Karpas-422 (cell line): ENCODE measurements around the gene FSIP1. TPM values are rescaled to one million over a fixed set of nuclear protein-coding genes. Genes with fewer than 3 reads are reported as not detected.

Experiments
- DNase-seq: peaks from one replicate; pipeline ENCODE4 v3.0.0-alpha.2; 2015
- H2AFZ ChIP-seq: fragments of 200-600 bp; sonication (generic); 2 replicates; pipeline ENCODE4 v1.6.1; 2014; ENCODE audit warnings: antibody characterized with exemption, low read length, mixed read lengths
- H3K27ac ChIP-seq: fragments of 200-600 bp; sonication (generic); 2 replicates; pipeline ENCODE4 v1.5.1; 2014; ENCODE audit warnings: mild to moderate bottlenecking, low read length, moderate library complexity
- H3K27me3 ChIP-seq: fragments of 200-600 bp; sonication (generic); 2 replicates; pipeline ENCODE4 v1.6.1; 2014; ENCODE audit warnings: low read length, mixed read lengths
- H3K36me3 ChIP-seq: fragments of 200-600 bp; sonication (generic); 2 replicates; pipeline ENCODE4 v1.6.1; 2014; ENCODE audit warnings: low read length, mixed read lengths; ENCODE audit not compliant: insufficient read depth
- H3K4me1 ChIP-seq: fragments of 200-600 bp; sonication (generic); 2 replicates; pipeline ENCODE4 v1.6.1; 2014; ENCODE audit warnings: mild to moderate bottlenecking, low read length, mixed read lengths
- H3K4me2 ChIP-seq: fragments of 200-600 bp; sonication (generic); 2 replicates; pipeline ENCODE4 v1.6.1; 2014; ENCODE audit warnings: low read length, low read depth, mild to moderate bottlenecking; ENCODE audit not compliant: poor library complexity, severe bottlenecking
- H3K4me3 ChIP-seq: fragments of 200-600 bp; sonication (generic); 2 replicates; pipeline ENCODE4 v1.5.1; 2014; ENCODE audit warnings: mild to moderate bottlenecking, antibody characterized with exemption, low read length, mixed read lengths
- H3K79me2 ChIP-seq: fragments of 200-600 bp; sonication (generic); 2 replicates; pipeline ENCODE4 v1.6.1; 2014; ENCODE audit warnings: mild to moderate bottlenecking, low read length, mixed read lengths
- H3K9ac ChIP-seq: fragments of 200-600 bp; sonication (generic); 2 replicates; pipeline ENCODE4 v1.6.0; 2014; ENCODE audit warnings: low read length
- H3K9me2 ChIP-seq: fragments of 200-600 bp; sonication (generic), shearing (Covaris generic); replicated peaks from 2 replicates; pipeline ENCODE4 v1.6.0; 2014; ENCODE audit warnings: mild to moderate bottlenecking, low read length, moderate library complexity; ENCODE audit not compliant: insufficient read depth
- H3K9me3 ChIP-seq: fragments of 300-700, 200-600 bp; sonication (generic); 2 replicates; pipeline ENCODE4 v1.6.1; 2014; ENCODE audit warnings: low read length, mixed read lengths
- H4K20me1 ChIP-seq: fragments of 200-600 bp; sonication (generic); 2 replicates; pipeline ENCODE4 v1.6.1; 2014; ENCODE audit warnings: mild to moderate bottlenecking, antibody characterized with exemption, low read length, low read depth; ENCODE audit not compliant: insufficient read depth
- total RNA-seq: library from RNA; depleted of rRNA; stranded (reverse); fragments of >200 nt; shearing (Covaris generic); gene quantifications from 2 replicates; pipeline ENCODE4 v1.2.3, GENCODE V29; 2014; ENCODE audit warnings: low replicate concordance

Gene FSIP1
- total RNA-seq, 1 experiment from 2014 or later: 0.07 TPM

DNA sequence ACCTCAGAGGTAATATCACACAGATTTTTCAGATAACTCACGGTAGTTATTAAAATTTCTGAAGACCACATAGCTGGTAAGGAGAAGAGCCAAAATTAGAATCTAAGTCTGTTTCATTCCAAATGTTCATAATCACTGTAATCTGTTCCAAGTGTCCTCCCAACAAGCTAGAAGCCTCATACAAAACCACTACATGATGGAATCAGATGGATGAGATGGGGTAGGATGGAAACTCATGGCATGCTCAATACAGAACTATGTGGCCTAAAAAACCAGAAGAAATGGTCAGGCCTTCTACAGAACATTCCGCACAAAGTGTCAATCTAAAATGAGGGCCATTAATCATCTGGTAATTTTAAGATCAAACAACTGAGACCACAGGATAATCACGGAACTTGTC lies 110.0 kb downstream of the FSIP1 start:
- no peaks in the 10 kb centered on the region for H3K9me2 ChIP-seq
- no peaks in the 10 kb centered on the region for H4K20me1 ChIP-seq
- H2AFZ ChIP-seq: no peak overlapping the region
- H3K27ac ChIP-seq: no peak overlapping the region
- H3K79me2 ChIP-seq: no peaks in the 10 kb centered on the region
- H3K4me1 ChIP-seq: no peaks in the 10 kb centered on the region; the same call in 1 of the 2 replicates
- no peak for DNase-seq
- H3K27me3 ChIP-seq: no peaks in the 10 kb centered on the region
- H3K36me3 ChIP-seq: no peaks in the 10 kb centered on the region
- no peaks in the 10 kb centered on the region for H3K9me3 ChIP-seq
- no peak overlapping the region for H3K4me2 ChIP-seq
- H3K4me3 ChIP-seq: no peak overlapping the region
- no peak overlapping the region for H3K9ac ChIP-seq

DNA sequence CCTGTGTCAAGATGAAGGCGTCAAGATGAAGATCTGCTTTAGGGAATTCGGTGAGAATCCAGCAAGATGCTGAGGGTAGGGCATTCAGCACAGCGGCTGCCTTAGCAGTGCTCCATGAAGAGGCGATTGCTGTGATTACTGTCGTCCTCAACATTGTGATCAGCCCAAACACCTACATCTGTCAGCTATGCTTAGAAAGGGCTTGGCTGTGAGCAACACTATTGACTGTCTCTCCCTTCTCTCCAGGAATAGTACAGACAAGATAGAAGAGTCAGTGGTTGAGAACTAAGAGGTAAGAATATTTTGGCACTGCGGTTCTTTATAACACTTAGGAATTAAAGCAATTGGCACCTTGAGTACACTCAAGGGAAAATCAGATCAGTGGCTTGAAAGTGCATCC lies 110.5 kb downstream of the FSIP1 start:
- no peaks in the 10 kb centered on the region; the same call in 1 of the 2 replicates for H3K4me1 ChIP-seq

DNA sequence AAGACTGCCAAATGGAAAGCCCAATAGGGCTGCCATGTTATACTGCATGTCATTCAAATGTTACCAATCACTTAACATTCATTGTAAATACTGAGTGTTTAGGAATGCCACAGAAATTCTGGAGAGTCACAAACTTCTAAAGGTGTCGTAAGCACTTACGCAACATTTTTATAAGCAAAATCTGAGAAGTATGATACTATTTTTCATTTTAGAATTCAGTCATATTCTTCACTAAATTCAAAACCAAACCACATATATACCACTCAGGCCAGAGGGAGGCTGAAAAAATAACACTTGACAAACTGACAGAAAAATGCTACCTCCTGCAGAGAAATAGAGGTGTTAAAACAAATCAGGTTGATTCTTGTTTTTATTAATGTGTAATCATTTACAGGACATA lies 112.0 kb downstream of the FSIP1 start:
- no peaks in the 10 kb centered on the region for H3K9me3 ChIP-seq
- H3K4me3 ChIP-seq: no peak overlapping the region
- no peak overlapping the region for H3K27ac ChIP-seq
- H3K9ac ChIP-seq: no peak overlapping the region
- no peak overlapping the region for H3K4me2 ChIP-seq
- no peaks in the 10 kb centered on the region for H3K36me3 ChIP-seq
- H3K9me2 ChIP-seq: no peaks in the 10 kb centered on the region
- H2AFZ ChIP-seq: no peak overlapping the region
- H4K20me1 ChIP-seq: no peaks in the 10 kb centered on the region
- H3K27me3 ChIP-seq: no peaks in the 10 kb centered on the region
- H3K79me2 ChIP-seq: no peaks in the 10 kb centered on the region
- no peaks in the 10 kb centered on the region; the same call in 1 of the 2 replicates for H3K4me1 ChIP-seq
- no peak for DNase-seq

More for the DNA sequence above, 110.5 kb downstream of the FSIP1 start:
- H3K4me2 ChIP-seq: no peak overlapping the region
- H3K9me3 ChIP-seq: no peaks in the 10 kb centered on the region
- no peaks in the 10 kb centered on the region for H3K9me2 ChIP-seq
- no peak overlapping the region for H2AFZ ChIP-seq
- H3K27me3 ChIP-seq: no peaks in the 10 kb centered on the region
- no peaks in the 10 kb centered on the region for H3K79me2 ChIP-seq
- no peaks in the 10 kb centered on the region for H4K20me1 ChIP-seq
- no peak overlapping the region for H3K4me3 ChIP-seq
- H3K27ac ChIP-seq: no peak overlapping the region
- no peaks in the 10 kb centered on the region for H3K36me3 ChIP-seq
- H3K9ac ChIP-seq: no peak overlapping the region
- no peak for DNase-seq

DNA sequence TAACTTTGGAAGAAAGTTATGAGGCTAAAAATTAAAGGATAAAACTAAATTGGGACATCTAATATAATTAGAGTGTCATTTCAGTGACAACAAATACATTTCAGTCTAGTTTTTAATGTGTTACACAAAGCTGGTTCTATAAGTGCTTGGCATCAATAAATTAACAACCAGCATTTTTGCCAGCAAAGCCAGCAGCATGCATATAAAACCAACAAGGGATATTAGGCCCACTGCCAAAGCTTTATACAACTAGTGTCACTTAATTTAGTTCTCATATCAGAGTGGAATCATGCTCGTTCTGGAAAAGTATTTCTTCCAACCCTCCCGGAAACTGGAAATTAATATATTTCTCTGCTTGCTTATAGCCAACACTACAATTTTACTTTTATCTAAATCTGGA lies 113.0 kb downstream of the FSIP1 start:
- Histone ChIP-seq H3K79me2 (no peaks in the 10 kb centered on the region), H3K9me2 (no peaks in the 10 kb centered on the region), H3K9ac (no peak overlapping the region), H3K36me3 (no peaks in the 10 kb centered on the region), H3K27me3 (no peaks in the 10 kb centered on the region), H3K4me1 (no peaks in the 10 kb centered on the region), H3K4me3 (no peak overlapping the region), H3K9me3 (no peaks in the 10 kb centered on the region), H4K20me1 (no peaks in the 10 kb centered on the region), H3K4me2 (no peak overlapping the region), H3K27ac (no peak overlapping the region), H2AFZ (no peak overlapping the region)
- DNase-seq: no peak

DNA sequence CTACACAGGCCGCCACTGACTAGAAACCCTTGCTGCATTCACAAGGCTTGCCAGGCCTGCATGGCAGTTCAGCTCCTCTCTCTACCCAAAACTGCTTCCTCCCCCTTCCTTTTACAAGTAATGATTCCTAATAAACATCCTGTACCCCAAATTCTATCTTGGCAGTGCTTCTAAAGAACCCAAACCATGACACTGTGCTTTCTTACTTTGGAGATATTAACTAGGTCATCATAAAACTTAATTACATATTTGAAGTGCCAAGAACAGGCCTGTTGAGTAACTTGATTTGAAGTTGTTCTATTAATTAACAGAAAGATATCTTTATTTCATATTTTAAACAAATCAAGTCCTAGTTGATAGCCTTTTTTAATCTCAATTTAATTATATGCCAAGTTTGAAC lies 113.4 kb downstream of the FSIP1 start:
- Histone ChIP-seq H2AFZ (no peak overlapping the region), H3K36me3 (no peaks in the 10 kb centered on the region), H3K9me3 (no peaks in the 10 kb centered on the region), H3K9me2 (no peaks in the 10 kb centered on the region), H3K27me3 (no peaks in the 10 kb centered on the region), H3K4me1 (no peaks in the 10 kb centered on the region), H3K27ac (no peak overlapping the region), H3K79me2 (no peaks in the 10 kb centered on the region), H3K4me2 (no peak overlapping the region), H3K4me3 (no peak overlapping the region), H4K20me1 (no peaks in the 10 kb centered on the region), H3K9ac (no peak overlapping the region)
- DNase-seq: no peak

DNA sequence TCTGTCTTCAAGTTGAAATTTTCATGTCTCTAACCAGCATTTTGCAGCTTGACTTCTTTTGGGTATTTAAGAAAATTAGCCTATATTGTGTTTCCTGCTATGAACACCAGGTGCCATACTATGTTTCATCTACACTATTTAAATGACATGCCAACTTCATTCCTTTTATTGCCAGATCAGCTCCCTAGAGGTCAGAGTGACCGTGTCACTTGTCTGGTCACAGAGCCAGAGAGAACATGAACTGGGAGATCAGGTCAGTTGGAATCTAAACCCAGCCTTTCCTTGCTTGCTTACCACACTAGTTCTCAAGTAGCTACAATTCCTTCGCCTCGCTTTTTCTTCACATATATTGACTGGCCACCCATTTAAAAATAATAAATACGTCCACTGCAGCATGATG lies 114.2 kb downstream of the FSIP1 start:
- H3K4me1 ChIP-seq: no peaks in the 10 kb centered on the region
- H3K4me3 ChIP-seq: no peak overlapping the region
- no peaks in the 10 kb centered on the region for H3K36me3 ChIP-seq
- no peaks in the 10 kb centered on the region for H3K9me2 ChIP-seq
- no peak for DNase-seq
- no peak overlapping the region for H2AFZ ChIP-seq
- H3K27ac ChIP-seq: no peak overlapping the region
- H3K79me2 ChIP-seq: no peaks in the 10 kb centered on the region
- H3K9me3 ChIP-seq: no peaks in the 10 kb centered on the region
- no peaks in the 10 kb centered on the region for H4K20me1 ChIP-seq
- H3K27me3 ChIP-seq: no peaks in the 10 kb centered on the region
- H3K4me2 ChIP-seq: no peak overlapping the region
- no peak overlapping the region for H3K9ac ChIP-seq

DNA sequence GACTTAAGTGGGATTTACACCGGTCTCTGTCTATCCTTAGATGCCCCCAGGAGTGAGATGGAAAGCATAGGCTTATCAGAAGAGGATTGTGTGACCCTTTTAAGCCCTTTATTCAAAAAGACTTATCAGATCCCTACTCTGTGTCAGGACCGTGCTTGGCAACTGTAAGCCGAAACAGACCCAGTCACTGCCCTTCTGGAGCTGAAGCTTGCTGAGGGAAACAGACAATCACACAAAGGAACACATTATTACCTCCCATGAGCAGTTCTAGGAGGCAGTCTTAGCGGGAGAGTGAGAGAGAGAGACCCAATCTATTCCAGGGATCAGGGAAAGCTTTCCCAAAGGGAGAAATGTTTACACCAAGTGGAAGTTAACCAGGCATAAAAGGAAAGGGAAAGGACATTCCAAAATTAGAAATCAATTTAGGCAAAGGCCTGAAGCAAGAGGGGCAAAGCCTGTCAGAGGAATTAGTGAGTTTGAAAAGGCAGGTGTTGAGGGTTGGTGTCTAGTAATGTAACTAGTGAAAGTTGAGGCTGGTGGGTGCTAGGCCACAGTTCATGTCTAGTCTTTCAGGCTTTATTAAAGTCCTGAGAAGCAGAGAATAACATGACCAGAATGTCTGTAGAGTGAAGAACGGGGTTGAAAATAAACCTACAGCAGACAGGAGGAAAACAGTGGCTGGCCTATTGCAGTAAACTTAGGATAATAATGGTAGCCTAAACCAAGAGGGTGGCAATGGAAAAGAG lies 115.1 kb downstream of the FSIP1 start:
- no peaks in the 10 kb centered on the region for H3K27me3 ChIP-seq
- no peak overlapping the region for H3K9ac ChIP-seq
- no peaks in the 10 kb centered on the region for H3K9me2 ChIP-seq
- no peak overlapping the region for H3K27ac ChIP-seq
- no peaks in the 10 kb centered on the region for H3K36me3 ChIP-seq
- no peak for DNase-seq
- H3K79me2 ChIP-seq: no peaks in the 10 kb centered on the region
- no peaks in the 10 kb centered on the region for H3K9me3 ChIP-seq
- no peaks in the 10 kb centered on the region for H3K4me1 ChIP-seq
- H3K4me2 ChIP-seq: no peak overlapping the region
- H3K4me3 ChIP-seq: no peak overlapping the region
- no peak overlapping the region for H2AFZ ChIP-seq
- no peaks in the 10 kb centered on the region for H4K20me1 ChIP-seq

DNA sequence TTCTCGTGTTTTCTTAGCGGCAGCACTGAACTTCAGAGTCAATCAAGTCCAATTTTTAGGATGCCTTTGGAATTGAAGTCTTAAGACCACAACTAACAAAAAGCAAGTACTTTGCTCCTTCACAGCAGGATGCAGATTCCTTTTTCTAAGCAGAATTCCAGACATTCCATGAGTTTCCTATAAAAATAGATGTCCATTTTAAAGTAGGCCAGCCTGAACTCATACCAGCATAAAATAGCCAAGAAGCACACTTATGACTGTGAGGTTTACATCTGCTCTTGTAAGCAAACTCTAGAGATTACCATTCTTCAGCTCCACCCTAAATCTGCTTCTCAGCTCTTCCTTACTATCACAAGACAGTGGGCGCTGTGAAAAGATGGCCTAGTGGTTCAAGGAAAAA lies 116.0 kb downstream of the FSIP1 start:
- no peaks in the 10 kb centered on the region for H3K79me2 ChIP-seq
- H3K9ac ChIP-seq: no peak overlapping the region
- no peak overlapping the region for H3K27ac ChIP-seq
- no peak overlapping the region for H3K4me3 ChIP-seq
- H3K4me1 ChIP-seq: no peaks in the 10 kb centered on the region
- no peaks in the 10 kb centered on the region for H3K9me2 ChIP-seq
- no peak overlapping the region for H2AFZ ChIP-seq
- no peaks in the 10 kb centered on the region for H3K36me3 ChIP-seq
- DNase-seq: no peak
- H3K9me3 ChIP-seq: no peaks in the 10 kb centered on the region
- H4K20me1 ChIP-seq: no peaks in the 10 kb centered on the region
- H3K27me3 ChIP-seq: no peaks in the 10 kb centered on the region
- H3K4me2 ChIP-seq: no peak overlapping the region
